BE2C (cell line): Measurements from ENCODE around the gene GNG12.

Experiments used
- DNase-seq: peaks from one replicate; pipeline ENCODE4 v3.0.0-alpha.2; 2020
- H3K27me3 ChIP-seq: fragments of 250-450 bp; sonication (Bioruptor Pico); 2 replicates; pipeline ENCODE4 v1.5.1; 2020; ENCODE audit warnings: mild to moderate bottlenecking
- H3K36me3 ChIP-seq: fragments of 250-450 bp; sonication (Bioruptor Pico); 2 replicates; pipeline ENCODE4 v1.5.1; 2020; ENCODE audit warnings: mild to moderate bottlenecking
- H3K4me1 ChIP-seq: fragments of 250-450 bp; sonication (Bioruptor Pico); 2 replicates; pipeline ENCODE4 v1.5.1; 2020
- H3K4me3 ChIP-seq: 2 replicates; pipeline ENCODE4 v1.5.1; 2011; ENCODE audit warnings: low read depth, low read length
- H3K9me3 ChIP-seq: fragments of 250-450 bp; sonication (Bioruptor Pico); 2 replicates; pipeline ENCODE4 v1.5.1; 2020
- TF ChIP-seq, protein P1 (sequence below): IDR thresholded peaks from 2 replicates; pipeline ENCODE4 v1.5.1; 2012; ENCODE audit warnings: mild to moderate bottlenecking, low read depth, low read length

Gene GNG12

DNA sequence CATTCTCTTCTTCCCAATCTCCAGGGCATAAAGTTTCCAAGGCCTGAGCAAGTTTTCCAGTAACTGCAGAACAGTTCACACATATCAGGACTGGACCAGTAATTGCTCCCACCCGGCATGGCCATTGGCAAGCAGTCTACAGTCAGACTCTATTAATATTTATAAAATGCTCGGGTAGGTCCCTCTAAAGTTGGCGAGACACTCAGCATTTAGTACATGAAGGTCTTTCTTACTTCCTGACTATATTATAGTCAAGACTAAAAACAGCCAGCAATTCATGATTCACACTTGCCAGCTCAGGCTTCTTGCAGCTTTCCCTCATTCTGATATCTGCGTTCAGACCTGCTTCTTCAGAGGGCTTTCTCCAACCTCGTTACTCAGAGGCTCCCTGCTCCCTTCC is 122.8 kb downstream of the GNG12 start:
- H3K36me3 ChIP-seq: no peaks in the 10 kb centered on the region
- peaks cover 14% of the 10 kb centered on the region for H3K4me1 ChIP-seq
- TF ChIP-seq, protein P1, sequence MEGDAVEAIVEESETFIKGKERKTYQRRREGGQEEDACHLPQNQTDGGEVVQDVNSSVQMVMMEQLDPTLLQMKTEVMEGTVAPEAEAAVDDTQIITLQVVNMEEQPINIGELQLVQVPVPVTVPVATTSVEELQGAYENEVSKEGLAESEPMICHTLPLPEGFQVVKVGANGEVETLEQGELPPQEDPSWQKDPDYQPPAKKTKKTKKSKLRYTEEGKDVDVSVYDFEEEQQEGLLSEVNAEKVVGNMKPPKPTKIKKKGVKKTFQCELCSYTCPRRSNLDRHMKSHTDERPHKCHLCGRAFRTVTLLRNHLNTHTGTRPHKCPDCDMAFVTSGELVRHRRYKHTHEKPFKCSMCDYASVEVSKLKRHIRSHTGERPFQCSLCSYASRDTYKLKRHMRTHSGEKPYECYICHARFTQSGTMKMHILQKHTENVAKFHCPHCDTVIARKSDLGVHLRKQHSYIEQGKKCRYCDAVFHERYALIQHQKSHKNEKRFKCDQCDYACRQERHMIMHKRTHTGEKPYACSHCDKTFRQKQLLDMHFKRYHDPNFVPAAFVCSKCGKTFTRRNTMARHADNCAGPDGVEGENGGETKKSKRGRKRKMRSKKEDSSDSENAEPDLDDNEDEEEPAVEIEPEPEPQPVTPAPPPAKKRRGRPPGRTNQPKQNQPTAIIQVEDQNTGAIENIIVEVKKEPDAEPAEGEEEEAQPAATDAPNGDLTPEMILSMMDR: no peak
- no peak overlapping the region for H3K4me3 ChIP-seq
- no peak for DNase-seq
- no peaks in the 10 kb centered on the region for H3K9me3 ChIP-seq
- H3K27me3 ChIP-seq: no peaks in the 10 kb centered on the region

DNA sequence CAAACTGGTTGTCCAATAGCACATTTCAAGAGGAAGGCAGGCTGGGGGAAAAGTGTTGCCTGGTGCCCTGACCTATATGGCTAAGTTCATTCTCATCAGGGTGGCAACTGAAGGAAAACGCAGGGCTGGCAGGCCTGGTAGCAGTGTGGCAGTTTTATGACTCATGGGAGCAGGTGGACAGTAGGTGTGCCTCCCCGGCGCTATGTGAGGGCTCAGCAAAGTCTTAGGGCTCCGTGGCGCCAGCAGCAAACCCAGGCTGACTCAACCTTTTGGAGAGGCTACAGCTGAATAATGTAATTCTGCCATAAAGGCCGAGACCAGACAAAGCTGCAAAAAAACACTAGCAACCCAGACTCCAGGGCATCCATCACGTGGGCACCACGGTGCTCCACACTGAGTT is 124.7 kb downstream of the GNG12 start:
- no peaks in the 10 kb centered on the region for H3K27me3 ChIP-seq
- H3K36me3 ChIP-seq: no peaks in the 10 kb centered on the region
- H3K9me3 ChIP-seq: no peaks in the 10 kb centered on the region
- TF ChIP-seq, protein P1: no peak
- no peak overlapping the region for H3K4me3 ChIP-seq
- H3K4me1 ChIP-seq: peaks cover 5% of the 10 kb centered on the region
- DNase-seq: no peak

DNA sequence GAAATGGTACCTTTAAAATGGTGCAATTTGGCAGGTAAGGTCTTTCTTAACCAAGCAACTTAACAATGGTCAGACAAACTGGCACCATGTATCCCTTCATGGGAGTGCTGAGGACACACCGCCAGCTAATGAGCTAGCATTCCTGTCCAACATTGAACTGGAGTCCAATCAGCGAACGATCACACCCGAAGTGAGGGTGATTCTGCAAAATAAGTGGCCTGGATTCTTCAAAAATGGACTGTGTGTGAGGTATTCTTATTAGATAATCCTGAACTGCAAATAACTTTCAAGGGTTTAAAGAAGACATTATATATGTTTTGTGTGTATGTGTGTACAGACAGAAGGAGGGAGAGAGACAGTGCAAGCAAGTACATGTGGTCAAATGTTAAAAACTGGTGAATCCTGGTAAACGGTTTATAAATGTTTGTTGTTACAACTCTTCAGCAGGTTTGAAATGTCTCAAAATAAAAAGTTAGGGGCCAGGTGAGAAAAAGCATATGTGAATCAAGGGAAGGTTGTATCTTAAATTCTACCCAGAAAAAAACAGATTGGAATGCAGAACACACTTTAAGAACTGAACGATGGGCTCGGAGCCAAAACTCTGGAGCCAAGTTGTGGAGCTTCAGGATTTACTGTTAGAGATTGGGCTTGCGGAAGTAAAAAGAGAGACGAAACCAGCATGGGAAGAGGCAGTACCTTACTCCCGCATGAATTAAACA is 127.4 kb downstream of the GNG12 start:
- no peak overlapping the region for H3K4me3 ChIP-seq

DNA sequence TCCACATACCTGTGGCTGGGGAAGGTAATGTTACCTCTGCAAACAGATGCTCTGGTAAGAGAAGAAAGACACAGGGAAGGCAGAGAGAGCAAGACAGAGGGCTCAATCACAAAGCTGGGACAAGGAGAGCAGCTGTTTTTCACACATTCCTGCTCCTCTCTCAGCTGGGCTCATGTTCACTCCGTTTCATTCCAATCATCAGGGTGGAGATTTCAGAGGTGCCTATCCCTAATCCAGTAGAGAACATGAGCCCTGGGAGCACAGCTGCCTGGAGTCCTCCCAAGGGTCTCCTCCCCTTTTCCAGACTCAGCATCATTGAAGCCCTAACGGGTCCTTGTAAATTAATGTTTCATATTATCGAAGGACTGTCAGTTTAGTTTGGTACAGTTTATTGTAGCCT is 128.9 kb downstream of the GNG12 start:
- H3K4me3 ChIP-seq: no peak overlapping the region
- H3K4me1 ChIP-seq: peaks cover 11% of the 10 kb centered on the region
- H3K9me3 ChIP-seq: no peaks in the 10 kb centered on the region
- TF ChIP-seq, protein P1: no peak
- no peak for DNase-seq
- H3K36me3 ChIP-seq: no peaks in the 10 kb centered on the region
- H3K27me3 ChIP-seq: no peaks in the 10 kb centered on the region

More for the DNA sequence above, 127.4 kb downstream of the GNG12 start:
- DNase-seq: no peak
- no peaks in the 10 kb centered on the region for H3K9me3 ChIP-seq
- TF ChIP-seq, protein P1: no peak
- H3K4me1 ChIP-seq: peaks cover 5% of the 10 kb centered on the region
- H3K27me3 ChIP-seq: no peaks in the 10 kb centered on the region
- H3K36me3 ChIP-seq: no peaks in the 10 kb centered on the region

DNA sequence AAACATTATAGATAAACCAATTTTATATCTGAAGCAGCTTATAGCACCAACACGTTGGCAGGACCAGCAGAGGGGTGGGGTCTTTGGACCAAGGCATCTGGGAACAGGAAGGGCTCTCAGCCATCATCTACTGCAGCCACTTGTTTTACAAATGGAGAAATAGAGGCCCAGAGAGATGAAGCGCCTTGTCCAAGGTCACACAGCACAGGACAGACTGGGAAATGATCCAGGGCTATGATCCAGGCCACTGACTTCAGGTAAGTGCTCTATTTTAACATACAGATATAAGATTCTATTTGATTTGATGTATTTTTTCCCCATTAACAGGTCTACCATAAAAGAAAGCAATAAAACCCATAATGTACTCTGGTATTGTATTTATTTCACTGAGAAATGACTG is 131.4 kb downstream of the GNG12 start:
- DNase-seq: no peak
- H3K9me3 ChIP-seq: no peaks in the 10 kb centered on the region
- H3K4me1 ChIP-seq: peaks cover 11% of the 10 kb centered on the region
- H3K27me3 ChIP-seq: no peaks in the 10 kb centered on the region
- TF ChIP-seq, protein P1: no peak
- no peak overlapping the region for H3K4me3 ChIP-seq
- no peaks in the 10 kb centered on the region for H3K36me3 ChIP-seq

DNA sequence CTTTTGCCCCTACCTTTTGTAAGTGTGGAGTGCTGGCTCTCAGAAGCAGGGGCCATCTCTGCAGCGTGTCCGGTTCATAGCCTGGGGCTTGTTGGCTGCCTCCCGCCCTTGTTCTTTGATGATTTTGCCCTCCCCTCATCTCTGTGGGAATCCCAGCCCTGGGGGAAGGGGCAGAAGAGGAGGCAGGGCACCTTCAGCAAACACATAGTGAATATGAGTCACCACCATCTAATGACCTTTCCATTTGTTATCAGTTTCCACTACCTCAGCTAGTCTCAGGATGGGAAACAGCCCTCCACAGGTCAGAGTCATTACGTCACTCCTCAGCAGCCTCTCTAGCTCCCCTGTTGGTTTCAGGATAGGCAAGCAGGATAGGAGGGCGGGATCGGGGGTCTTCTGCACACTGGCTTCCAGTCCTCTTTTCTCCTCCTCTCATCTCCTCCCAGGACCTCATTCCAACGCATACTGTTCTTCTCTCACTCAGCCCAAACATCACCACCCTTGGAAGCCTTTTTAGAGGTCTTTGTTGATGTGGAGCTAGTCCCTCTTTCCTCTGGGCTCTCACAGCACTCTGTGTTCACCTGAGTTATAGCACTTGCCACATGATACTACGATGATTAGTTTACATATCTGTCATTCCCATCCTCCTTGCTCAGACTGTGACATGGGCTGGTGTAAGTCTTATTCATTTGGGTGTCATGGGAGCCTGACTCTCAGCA is 132.4 kb downstream of the GNG12 start:
- no peaks in the 10 kb centered on the region for H3K9me3 ChIP-seq
- H3K36me3 ChIP-seq: no peaks in the 10 kb centered on the region
- H3K4me1 ChIP-seq: peaks cover 11% of the 10 kb centered on the region
- no peak overlapping the region for H3K4me3 ChIP-seq
- peak; percentile 63 for DNase-seq
- TF ChIP-seq, protein P1: peak; percentile 58
- no peaks in the 10 kb centered on the region for H3K27me3 ChIP-seq
